NCI-H2107 treated with DMSO at 0.1 percent for 48 hours (cell line): ENCODE measurements around the gene TBC1D10A.

Source experiments
- DNase-seq: peaks from one replicate; lab custom pipeline; 2025; ENCODE audit not compliant: unreplicated experiment; lab: John Stamatoyannopoulos, UW

The TBC1D10A gene, protein sequence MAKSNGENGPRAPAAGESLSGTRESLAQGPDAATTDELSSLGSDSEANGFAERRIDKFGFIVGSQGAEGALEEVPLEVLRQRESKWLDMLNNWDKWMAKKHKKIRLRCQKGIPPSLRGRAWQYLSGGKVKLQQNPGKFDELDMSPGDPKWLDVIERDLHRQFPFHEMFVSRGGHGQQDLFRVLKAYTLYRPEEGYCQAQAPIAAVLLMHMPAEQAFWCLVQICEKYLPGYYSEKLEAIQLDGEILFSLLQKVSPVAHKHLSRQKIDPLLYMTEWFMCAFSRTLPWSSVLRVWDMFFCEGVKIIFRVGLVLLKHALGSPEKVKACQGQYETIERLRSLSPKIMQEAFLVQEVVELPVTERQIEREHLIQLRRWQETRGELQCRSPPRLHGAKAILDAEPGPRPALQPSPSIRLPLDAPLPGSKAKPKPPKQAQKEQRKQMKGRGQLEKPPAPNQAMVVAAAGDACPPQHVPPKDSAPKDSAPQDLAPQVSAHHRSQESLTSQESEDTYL

DNA sequence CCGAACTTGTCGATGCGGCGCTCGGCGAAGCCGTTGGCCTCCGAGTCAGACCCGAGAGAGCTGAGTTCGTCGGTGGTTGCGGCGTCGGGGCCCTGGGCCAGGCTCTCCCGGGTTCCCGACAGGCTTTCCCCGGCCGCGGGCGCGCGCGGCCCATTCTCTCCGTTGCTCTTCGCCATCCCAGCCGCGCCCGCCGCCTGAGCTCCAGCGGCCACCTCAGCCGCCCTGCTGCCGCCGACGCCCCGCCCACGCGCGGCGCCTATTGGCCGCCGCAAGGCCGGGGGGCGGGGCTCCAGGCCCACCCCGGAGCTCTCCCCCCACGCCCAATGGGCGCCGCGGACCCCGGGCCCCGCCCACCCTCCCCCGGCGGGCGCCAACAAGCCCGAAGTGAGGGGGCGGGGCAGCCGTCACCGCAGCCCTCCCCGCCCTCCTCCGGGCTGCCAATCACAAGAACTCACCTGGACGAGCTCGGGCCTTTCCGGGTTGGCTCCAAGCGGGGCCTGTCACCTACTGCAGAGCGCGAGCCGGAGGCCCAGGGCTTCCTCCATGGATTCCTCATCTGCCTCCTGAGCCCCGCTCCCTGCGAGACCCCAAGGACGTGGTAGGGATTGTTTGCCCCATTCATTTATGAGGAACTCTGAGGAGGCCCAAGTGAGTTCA is at the start of gene TBC1D10A:
TBC1D10A (minus strand) TSS at position 236 of the 657 bp plus-strand sequence; CDS start at position 176, 60 bp downstream.
- peak; percentile 69 for DNase-seq

DNA sequence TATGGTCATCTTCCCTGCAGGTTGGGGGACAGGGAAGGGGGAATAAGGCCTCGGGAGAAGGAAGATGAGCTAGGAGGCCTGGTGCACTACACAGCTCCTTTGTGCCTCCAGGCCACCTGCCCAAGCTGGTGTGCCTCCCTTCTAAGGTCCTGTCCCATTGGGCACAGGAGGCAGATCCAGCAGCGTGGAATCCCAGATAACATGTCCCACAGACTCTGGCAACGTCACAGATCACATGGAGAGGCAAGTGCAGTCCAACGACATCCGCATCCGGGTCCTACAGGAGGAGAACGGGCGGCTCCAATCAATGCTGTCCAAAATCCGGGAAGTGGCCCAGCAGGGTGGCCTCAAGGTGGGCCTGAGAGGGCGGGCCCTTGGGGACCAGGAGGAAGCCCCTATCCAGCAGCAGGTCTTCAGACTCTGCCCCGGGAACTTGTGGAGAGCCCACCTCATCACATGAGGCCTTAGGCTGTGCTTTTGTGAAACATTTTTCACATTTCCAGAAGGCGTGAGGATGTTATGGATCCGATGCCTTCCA is 48.6 kb upstream of the TBC1D10A start:
- DNase-seq: no peak

DNA sequence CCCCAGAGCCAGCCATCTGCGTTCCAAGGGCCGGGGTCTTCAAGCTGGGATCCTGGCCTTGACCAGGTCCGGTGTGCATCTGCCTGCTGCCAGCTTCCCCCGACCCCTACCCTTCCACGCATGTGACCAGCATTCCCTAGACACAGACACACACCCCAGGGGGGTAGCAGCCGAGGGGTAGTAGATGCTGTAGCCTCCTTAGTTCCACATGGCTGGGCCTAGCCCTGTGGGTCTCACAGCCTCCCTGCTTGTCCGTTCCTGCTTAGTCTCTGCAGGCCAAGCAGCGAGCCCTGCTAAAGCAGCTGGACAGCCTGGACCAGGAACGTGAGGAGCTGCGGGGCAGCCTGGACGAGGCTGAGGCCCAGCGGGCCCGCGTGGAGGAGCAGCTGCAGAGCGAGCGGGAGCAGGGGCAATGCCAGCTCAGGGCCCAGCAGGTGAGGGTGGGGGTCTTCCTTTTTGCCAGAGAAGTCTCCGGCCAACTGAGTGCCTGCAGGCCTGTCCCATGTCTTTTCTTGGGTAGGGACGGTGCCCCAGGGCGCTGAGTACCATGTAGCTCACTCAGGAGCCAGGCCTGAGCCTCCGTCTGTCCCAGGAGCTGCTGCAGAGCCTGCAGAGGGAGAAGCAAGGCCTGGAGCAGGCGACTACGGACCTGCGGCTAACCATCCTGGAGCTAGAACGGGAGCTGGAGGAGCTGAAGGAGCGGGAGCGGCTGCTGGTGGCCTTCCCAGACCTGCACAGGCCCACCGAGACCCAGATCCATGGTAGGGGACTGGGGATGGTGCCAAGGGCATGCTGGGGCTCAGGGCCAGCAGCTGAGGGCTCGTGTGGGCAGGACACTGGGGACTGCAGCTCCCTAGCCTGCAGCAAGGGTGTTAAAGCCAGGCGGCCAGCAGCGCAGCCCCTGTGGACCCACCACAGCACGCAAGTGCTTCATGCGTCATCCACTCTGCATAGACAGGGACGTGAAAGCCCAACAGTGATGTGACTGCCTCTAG is 46.9 kb upstream of the TBC1D10A start:
- no peak for DNase-seq

DNA sequence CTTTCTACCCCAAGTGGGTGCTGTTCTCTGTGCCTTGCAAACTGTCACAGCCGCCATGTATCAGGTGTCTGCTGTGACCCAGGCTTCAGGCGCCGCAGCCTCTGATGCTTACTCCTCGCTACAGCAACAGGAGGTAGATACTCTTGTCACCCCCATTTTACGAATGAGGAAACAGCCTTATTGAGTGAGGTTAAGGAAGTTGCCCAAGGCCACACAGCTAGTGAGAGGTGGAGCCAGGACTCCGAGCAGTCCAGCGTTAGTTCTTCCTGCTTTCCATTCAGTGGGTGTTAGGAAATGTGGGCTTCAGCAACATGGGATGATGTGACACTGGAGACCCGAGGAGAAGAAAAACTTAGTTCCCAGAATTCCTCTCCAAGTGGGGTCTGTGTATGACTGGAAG is 46.2 kb upstream of the TBC1D10A start:
- no peak for DNase-seq

GRCh38 chr22:30371981-30372380 is 45.2 kb upstream of the TBC1D10A start:
- no peak for DNase-seq

- no peak for DNase-seq
Measured at GRCh38 chr22:30371321-30371720, 44.6 kb upstream of the TBC1D10A start.

GRCh38 chr22:30370641-30371230 is 44.0 kb upstream of the TBC1D10A start:
- no peak for DNase-seq

GRCh38 chr22:30368420-30368819 is 41.7 kb upstream of the TBC1D10A start:
- no peak for DNase-seq

- DNase-seq: no peak
Measured at GRCh38 chr22:30365891-30366290, 39.1 kb upstream of the TBC1D10A start.

DNA sequence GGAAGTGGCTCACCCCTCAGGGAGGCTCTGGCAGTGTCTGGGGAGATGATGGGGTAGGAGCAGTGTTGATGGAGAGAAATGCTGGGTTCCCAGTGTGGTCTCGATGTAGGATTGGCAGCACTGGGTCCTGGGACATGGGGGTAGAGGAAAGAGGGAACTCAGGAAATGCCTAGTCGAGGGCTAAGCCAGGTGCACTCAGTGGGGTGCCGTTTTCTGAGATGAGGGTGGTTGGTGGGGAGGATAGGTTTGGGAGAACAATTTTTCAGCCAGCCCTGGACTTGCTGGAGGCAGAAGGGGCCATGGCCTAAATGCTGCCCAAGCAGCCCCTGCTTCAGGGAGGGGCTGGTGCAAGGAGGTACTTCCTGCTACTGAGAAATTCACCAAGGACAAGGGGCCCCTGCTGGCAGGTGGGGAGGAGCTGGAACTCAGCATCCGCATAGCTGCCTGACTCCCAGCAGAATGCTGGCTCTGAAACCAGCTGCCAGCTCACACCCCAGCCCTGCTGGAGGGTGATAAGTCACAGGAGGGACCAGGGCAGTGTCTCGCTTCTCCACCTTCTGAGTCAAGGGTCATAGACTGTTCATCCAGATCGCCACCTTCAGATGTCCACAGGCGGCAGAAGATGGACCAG is 36.0 kb upstream of the TBC1D10A start:
- peak; percentile 2 for DNase-seq

DNA sequence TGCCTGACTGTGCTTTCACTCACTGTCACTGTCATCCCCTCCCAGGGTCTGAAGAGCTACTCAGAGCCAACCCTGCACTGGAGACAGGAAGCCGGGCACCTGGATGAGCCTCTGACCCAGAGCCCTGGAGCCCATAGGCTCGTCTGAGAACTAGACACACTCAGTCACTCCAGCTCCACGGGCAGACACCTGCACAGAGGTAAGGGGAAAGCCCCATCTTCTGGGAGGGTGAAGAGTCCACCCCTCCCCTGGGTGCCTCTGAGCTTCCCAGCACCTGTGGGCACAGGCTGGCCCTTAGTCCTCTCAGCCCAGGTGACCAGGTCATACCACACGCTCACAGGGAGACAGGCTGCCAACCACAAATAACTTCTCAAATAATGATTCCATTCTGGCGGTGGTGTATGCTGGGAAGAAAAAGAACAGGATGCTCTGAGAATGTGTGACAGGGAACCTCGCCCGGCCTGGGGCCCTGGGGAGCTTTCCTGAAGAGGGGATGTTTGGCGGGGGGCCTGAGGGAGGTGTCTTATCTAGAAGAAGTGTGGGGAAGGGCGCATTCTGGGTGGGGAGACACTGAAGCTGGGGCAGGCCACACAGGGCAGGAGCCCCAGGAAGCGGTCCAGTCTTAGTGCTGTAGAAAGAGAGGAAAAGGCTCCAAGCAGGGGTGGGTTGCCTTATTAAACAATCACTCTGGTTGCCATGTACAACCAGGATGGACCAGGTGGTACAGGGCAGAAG is 35.3 kb upstream of the TBC1D10A start:
- no peak for DNase-seq

- DNase-seq: no peak
Measured at GRCh38 chr22:30358541-30358940, 31.8 kb upstream of the TBC1D10A start.

DNA sequence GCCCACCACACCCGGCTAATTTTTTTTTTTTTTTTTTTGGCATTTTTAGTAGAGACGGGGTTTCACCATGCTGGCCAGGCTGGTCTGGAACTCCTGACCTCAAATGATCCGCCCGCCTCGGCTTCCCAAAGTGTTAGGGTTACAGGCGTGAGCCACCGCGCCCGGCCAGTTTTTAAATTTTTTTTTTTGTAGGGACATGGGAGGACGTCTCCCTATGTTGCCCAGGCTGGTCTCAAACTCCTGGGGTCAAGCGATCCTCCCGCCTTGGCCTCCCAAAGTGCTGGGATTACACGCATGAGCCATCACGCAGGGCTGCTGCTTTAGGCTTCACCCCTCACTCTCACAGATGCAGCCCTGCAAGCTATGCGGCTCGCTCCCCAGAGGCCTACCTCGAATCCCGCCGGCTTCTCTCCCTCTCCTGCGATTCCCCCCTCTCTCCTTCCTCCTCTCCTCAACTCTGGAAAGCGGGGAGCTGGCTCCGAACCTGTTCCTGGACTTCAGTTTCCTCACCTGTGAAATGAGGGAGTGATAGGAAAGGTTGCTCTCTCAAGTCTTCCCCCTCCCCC is 31.0 kb upstream of the TBC1D10A start:
- no peak for DNase-seq

- DNase-seq: no peak
Measured at GRCh38 chr22:30357236-30357570, 30.5 kb upstream of the TBC1D10A start.

DNA sequence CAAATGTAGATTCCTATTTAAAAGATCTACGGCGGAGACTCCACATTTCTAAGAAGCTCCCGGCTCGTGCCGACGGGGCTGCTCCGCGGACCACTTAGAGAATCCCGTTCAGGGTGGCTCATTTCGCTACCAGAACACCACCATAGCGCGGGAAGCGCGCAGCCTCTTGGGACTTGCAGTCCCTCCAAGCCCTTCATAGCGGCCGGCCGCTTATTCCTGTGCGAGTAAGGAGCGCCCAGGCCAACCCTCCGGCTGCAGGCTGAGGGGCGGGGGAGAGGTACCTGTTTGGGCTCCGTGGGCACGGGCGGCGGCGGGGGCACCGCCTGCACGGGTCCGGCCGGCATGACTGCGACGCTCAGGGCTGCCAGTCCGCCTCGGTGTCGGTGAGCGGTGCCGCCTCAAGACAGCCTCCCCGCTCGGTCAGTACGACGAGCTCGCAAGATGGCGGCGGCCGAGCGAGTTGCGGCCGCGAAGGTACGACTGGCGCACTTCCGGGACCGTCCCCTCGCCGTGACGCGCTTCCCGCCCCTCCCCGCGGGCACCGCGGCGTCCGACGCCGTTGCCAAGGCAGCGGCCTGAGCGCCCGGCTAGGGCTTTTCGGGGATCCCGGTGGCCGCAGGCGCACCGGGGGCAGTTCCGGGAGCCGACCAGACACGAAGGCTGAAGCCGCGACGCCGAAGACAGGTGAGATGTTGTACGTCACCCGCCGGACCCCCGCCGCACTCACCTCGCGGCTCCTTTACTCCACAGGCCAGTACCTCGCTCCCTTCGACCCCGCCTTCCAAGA is 29.9 kb upstream of the TBC1D10A start, which contains the start of the genes CCDC157 and SF3A1:
CCDC157 (plus strand) TSS at position 559 of the 787 bp plus-strand sequence. CDS start 8,994 bp downstream, outside the sequence.
SF3A1 (minus strand) TSS at position 446 of the 787 bp plus-strand sequence; CDS start at position 344, 102 bp downstream.
- DNase-seq: peak; percentile 42

DNA sequence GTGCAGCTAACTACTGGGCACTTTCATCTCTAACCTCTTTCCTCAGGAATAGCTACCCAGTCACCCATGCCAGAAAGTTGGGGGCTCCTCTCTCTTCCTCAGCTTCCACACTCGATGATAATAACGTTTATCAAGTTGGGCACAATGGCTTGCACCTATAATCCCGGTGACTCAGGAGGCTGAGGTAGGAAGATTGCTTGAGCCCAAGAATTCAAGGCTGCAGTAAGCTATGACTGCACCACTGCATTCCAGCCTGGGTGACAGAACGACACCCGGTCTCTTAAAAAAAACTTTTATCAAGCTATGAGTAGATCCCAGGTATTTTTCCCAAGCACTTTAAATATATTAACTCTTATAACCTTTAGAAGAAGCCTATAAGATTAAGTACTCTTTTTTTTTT is 27.9 kb upstream of the TBC1D10A start:
- DNase-seq: no peak

- DNase-seq: no peak
Measured at GRCh38 chr22:30351226-30351625, 24.5 kb upstream of the TBC1D10A start.

DNA sequence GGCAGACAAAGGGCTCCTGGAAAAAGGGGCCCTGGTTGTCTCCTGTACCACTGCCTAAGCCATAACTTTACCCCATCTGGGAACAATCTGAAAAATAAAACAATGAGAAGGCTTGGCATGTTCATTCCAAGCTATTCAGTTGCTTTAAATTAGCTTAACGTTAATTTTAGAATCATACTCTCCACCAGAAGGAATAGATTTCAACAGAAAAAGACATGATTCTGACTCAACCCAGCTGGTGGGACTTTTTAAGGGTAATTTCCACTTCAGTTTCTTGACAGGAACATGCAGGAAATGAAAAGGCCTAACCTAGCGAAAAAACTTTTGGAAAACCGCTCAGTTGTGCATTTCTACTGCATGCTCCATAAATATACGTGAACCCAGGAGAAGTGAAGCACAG is 22.1 kb upstream of the TBC1D10A start:
- no peak for DNase-seq
